Measurements from ENCODE around the gene DDX43. TPM values are rescaled to one million over a fixed set of nuclear protein-coding genes. Genes with fewer than 3 reads are reported as not detected.

The DDX43 gene
- total and polyA plus RNA-seq, 2 of the 4 experiments (the other 2 are of a cell fraction), result 0.07 TPM; not detected in 1

GRCh38 chr6:73395875-73396274 lies 1.2 kb downstream of the DDX43 start:
- intact Hi-C loops (cut with micrococcal nuclease), result no loop called here
- H2AFZ ChIP-seq (replicated peaks; ENCODE audit: low read length, poor library complexity), result no peak overlapping the region
- H4K8ac ChIP-seq (ENCODE audit: low read depth in 2 of 2, low read length in 2 of 2), result no peak overlapping the region
- no peak overlapping the region for H3K9ac ChIP-seq (ENCODE audit: low read depth, low read length)
- dilution Hi-C loops (cut with HindIII; ENCODE audit: low sequenced_read_pairs, unreplicated experiment), result no loop called here
- DNase-seq (no peak), ATAC-seq (ENCODE audit: low read depth) (no peak)
- H3K4me2 ChIP-seq (ENCODE audit: low read depth, low read length), result no peak overlapping the region
- no peak overlapping the region for H3K23ac ChIP-seq (ENCODE audit: low read depth, low read length)
- no peaks in the 10 kb centered on the region; the same call in 1 of the 2 replicates for H3K9me1 ChIP-seq (ENCODE audit: insufficient read depth, low read length)
- no peak overlapping the region for H4K91ac ChIP-seq (ENCODE audit: insufficient read depth, low read depth, low read length)
- ChIA-PET POLR2A (ENCODE audit: unreplicated experiment) (no interaction called here), CTCF (interaction anchor here (0.6 kb wide), 2 partner anchors 57 to 184 kb away, joined by 4 to 5 read pairs; no protein-coding TSS in a partner anchor)
- H3K56ac ChIP-seq (ENCODE audit: extremely low read depth, insufficient read depth, low read length), result no peak overlapping the region
- no CpG with 5 or more reads among the region's 10 CpGs for WGBS, 2 experiments (ENCODE audit: extremely low coverage in 2 of 2, insufficient read length in 1 of 2)
- no TSS peak for BruUV-seq (replicated peaks)
- H2BK120ac ChIP-seq (ENCODE audit: low read depth, low read length), result no peak overlapping the region
- no peaks in the 10 kb centered on the region for H3K9me3 ChIP-seq (ENCODE audit: control insufficient read depth, insufficient read depth, low read length)
- no peak overlapping the region for H4K5ac ChIP-seq (ENCODE audit: low read depth, low read length)
- H2BK20ac ChIP-seq (ENCODE audit: low read depth, low read length), result no peak overlapping the region
- no peaks in the 10 kb centered on the region for H3K79me1 ChIP-seq (ENCODE audit: low read depth in 1 of 2, low read length in 2 of 2)
- H3K36me3 ChIP-seq (ENCODE audit: control insufficient read depth, insufficient read depth, low read length), result no peaks in the 10 kb centered on the region
- no peak overlapping the region for H2BK15ac ChIP-seq (ENCODE audit: low read depth, low read length)
- H3K27ac ChIP-seq (ENCODE audit: insufficient read depth, low read length), result no peak overlapping the region
- no peak overlapping the region for H2AK9ac ChIP-seq (replicated peaks; ENCODE audit: low read depth, low read length, poor library complexity)
- H3K4me3 ChIP-seq (ENCODE audit: insufficient read depth, low read depth, low read length), result no peak overlapping the region
- no peaks in the 10 kb centered on the region for H3K4me1 ChIP-seq (ENCODE audit: control insufficient read depth, insufficient read depth, low read length)
- H2BK5ac ChIP-seq (ENCODE audit: low read depth, low read length, poor library complexity, severe bottlenecking), result no peak overlapping the region
- H3K14ac ChIP-seq (replicated peaks; ENCODE audit: low read depth, low read length), result no peak overlapping the region
- no peak overlapping the region for H2AK5ac ChIP-seq (ENCODE audit: low read depth, low read length)
- TF ChIP-seq RCOR1 (IDR thresholded peaks at IDR 0.05; ENCODE audit: insufficient replicate concordance, low read length), result no peak
- no peak for TF ChIP-seq ELK1 (IDR thresholded peaks at IDR 0.05; ENCODE audit: borderline replicate concordance, low read depth, low read length)
- no peak for TF ChIP-seq BHLHE40 (IDR thresholded peaks at IDR 0.05; ENCODE audit: low read depth, low read length)
- no peak for TF ChIP-seq CEBPB (IDR thresholded peaks at IDR 0.05; ENCODE audit: low read depth, low read length)
- TF ChIP-seq POLR2A (IDR thresholded peaks at IDR 0.05; ENCODE audit: low read depth, low read length), result no peak
- TF ChIP-seq RFX5 (IDR thresholded peaks at IDR 0.05; ENCODE audit: low read depth, low read length), result no peak
- TF ChIP-seq MAFK (IDR thresholded peaks at IDR 0.05; ENCODE audit: low read depth, low read length), result no peak
- no peaks in the 10 kb centered on the region for H3K27me3 ChIP-seq (ENCODE audit: control insufficient read depth, insufficient read depth, low read length)
- H4K20me1 ChIP-seq (ENCODE audit: insufficient read depth, low read length), result no peaks in the 10 kb centered on the region
- no peak overlapping the region for H3K18ac ChIP-seq (ENCODE audit: low read depth, low read length)
- in situ Hi-C loops (cut with MboI; ENCODE audit: low sequenced_read_pairs), result no loop called here
- H3K4ac ChIP-seq (ENCODE audit: low read depth, low read length), result no peak overlapping the region

Data from IMR-90 (cell line).